GM19395 (cell line): ENCODE data around the gene CRB2.

Experiments used
- ATAC-seq: cut with Tn5 transposase; IDR thresholded peaks from one replicate; pipeline ENCODE4 v1.9.1; 2021; ENCODE audit warnings: mild to moderate bottlenecking, moderate library complexity; ENCODE audit not compliant: unreplicated experiment

CRB2 gene

DNA sequence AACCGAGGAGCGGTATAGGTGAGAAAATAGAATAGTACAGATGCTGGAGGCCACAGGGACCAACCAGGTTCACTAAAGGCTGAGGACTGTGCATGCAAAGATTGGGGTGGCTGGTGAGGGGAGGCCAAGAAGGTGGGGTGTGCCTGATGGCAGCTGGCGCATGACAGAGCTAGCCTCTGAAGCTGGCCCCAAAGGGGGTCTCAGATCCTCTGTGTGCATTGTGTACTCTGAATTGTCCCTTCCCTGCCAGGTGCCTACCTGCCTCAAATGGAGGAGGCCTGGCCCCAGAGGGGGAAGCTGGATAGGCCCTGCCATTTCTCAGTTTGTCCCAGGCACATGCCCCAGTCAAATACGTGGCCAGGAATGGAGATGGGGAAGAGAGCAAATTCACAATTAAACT is 63.1 kb downstream of the CRB2 start:
- no peak for ATAC-seq

GRCh38 chr9:123419721-123420591 is 64.0 kb downstream of the CRB2 start:
- no peak for ATAC-seq

DNA sequence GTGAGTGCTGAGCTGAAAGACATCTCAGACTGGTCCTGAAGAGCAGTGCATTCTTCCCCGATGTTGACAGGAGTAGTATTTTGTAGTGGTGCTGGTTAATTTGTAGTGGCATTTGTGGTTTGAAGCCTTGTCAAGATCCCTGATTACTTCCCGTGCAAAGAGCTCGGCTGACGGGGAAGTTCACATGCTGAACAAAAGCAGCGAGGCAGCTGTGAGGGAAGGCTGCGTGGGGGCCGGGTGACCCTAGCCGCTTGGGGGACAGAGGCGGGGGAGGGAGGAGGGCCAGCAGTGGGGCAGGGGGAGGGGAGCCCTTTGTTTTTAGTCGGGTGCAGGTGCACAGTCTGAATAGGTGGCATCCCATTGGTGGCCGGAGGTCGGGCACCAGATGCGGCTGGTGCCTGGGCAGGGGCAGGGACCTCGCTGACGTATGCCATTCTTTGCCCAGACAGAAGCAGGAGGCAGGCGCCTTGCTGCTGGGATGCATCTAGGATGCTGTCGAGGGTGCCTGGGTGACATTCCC is 64.7 kb downstream of the CRB2 start:
- ATAC-seq: no peak

DNA sequence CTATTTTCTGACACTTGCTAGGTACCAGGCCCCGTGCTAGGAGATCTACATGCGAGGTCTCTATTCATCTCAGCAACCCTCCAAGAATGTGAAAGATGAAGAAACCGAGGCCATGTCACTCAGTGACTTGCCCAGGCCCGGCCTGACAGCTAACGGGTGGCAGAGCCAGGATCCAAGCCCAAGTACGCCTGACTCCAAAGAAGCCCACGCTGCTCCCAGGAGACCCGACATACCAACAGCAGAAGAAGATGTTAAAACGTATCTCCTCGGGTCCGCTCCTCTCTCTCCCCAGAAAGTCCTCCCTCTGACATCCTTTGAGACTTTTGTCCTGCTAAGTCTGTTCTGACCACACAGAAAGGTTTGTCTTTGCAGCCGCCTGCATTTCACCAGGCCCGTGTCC is 65.2 kb downstream of the CRB2 start:
- no peak for ATAC-seq

DNA sequence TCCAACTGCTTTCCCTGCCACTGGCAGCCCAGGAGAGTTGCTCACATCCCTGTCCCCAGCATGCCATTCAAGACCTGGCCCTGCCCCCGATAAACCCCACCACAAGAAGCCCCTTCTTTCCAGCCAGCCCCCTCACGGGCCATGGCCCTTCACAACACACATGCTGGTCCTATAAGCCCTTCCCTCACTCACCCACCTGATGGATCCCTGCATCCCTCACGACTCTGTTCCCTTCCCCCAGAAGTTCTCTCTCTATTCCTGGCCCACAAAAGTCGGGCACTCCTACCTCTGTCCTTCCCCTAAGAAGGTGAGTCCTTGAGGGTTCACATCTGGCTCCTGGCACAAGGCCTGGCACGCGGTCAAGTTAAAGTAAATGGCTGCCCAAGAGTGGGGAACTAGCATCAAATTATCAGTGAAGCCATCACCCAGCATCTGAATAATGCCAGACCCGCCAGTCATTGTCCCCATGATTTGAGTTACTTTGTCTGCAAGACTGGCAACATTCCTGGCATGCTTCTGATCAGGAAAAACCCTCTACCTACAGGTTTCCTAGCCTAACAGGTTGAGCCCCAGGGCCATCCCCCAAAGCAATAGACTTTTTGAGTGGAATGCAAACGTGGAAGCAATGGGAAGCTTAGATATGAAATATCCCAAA is 65.9 kb downstream of the CRB2 start:
- ATAC-seq: no peak

- no peak for ATAC-seq
Measured at GRCh38 chr9:123422635-123423310, 66.8 kb downstream of the CRB2 start.

- no peak for ATAC-seq
Measured at GRCh38 chr9:123423311-123423640, 67.3 kb downstream of the CRB2 start.

- ATAC-seq: no peak
Measured at GRCh38 chr9:123424131-123424530, 68.1 kb downstream of the CRB2 start.

DNA sequence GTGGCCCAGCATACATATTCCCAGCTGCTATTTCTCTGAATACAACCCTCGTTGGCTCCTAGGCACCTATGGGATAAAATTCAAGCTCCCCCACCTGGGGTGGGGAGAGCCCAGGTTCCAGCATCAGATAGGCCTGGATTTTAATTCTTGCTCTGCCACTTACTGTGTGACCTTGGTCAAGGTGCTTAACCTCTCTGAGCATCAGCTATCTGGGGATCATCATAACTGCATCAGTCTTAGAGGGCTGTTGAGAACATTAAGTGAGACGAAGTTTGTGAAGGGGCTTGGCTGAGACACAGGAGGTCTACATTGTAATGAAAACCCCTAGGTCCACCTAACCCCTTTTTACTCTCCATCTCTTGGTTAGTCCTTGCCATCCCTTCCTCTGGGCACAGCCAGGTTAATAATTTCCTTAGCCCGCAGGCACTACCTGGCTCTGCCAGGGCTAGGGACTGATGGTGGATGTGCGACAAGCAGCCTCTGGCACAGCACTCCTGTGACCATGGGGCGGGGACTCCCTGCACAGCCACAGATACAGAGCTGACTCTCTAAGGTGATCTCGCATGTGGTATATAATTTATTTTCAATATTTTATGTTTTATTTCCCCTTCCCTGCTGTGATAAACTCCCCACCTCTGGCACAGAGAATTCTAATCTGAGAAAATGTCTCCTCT is 68.7 kb downstream of the CRB2 start:
- ATAC-seq: no peak

DNA sequence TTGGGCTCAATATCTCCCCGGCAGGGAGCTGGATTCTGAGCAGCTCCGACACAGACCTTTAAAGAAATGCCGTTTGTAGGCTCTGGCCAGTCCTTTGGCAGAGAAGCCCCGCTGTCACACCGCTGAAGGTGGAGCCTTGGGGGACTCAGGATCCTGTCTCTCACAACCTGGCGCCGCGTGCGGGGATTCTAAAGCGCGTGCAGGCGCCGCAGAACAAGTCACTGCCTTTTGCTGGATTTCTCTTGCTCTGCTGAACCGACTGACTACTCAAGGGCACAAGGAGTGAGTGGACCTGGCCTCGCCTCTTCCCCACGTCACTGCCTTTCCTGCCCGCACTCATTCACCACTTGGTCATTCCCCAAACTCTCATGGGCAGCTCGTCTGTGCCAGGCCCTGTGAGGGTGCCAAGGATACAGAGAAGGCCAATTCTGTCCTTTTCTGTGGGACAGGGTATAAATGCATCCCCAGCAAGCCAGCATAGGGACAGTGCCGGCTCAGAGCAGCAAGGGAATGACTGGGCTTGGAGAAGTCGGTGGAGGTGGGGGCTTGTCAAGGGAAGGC is 69.3 kb downstream of the CRB2 start:
- ATAC-seq: no peak

DNA sequence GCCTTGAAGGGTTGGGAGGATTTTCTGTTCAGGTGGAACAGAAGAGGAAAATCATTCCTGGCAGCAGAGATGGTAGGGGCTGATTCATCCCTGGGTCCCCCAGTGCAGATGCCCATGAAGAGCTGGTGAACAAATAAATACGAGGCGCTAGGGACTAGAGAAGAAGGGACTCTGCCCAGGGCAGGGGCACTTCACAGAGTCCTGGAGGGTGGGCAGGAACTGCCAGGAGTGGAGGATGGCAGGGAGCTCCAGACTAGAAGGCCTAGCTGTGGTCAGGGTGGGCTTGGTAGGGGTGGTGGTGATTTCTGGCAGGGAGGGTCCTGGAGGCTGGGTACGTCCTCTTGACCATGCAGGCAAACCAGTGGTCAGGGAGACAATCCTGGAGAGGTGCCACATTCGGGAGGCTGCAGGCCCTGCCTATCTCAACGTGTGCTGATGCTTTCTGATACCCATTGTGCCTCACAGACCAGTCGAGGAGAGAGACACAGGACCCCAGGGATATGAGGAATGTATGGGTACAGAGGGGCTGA is 69.9 kb downstream of the CRB2 start:
- ATAC-seq: no peak

DNA sequence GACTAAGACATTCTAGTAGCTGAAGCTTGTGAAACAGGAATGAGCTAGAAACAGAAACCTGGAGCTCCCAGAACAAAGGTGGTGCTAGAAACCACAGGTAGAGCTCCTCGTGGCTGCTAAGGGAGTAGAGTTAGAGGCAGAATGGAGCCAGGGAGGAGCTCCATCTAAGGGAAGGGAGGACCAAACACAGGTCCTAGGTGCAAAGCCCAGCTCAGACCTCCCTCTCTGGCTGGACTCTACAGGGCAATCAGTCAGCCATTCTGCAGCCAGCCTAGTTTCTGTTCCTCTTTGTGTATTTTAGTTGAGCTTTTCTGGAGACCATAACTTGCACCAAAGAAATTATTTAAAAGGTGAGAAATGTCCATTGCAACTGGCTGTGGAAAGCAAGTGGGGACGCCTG is 70.4 kb downstream of the CRB2 start:
- ATAC-seq: peak; percentile 90
